ENCODE measurements around the gene CFAP299.
A peak's percentile ranks its signal among the peaks of the same experiment; 100 is the strongest.
"Not testable (repeated sequence)": the region's sequence is repeated elsewhere in the genome, so short reads cannot be mapped to it uniquely, and the experiment has no call there.

Gene CFAP299

DNA sequence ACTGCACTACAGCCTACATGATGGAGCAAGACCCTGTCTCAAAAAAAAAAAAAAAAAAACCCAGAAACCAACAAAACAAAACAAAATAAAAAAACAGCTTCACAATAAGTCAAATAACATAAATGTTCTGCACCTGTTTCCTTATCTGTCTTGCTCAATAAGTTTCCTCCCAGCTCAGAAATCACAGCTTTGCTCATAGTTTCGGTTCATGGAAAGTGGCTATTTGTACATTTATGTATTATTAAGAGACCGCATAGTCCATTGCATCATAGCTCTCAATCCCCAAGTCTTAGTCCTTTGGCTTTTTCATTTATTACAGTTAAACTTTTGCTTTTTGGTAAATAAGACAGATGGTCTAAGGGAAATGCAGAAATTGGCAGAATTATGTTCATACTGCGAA is 24.4 kb upstream of the CFAP299 start:
- Histone ChIP-seq H3K4me3 (ENCODE audit: severe bottlenecking) (no peak overlapping the region), H3K27me3 (ENCODE audit: insufficient read depth, poor library complexity, severe bottlenecking) (no peaks in the 10 kb centered on the region), H3K36me3 (ENCODE audit: low read depth) (no peaks in the 10 kb centered on the region), H3K27ac (ENCODE audit: poor library complexity, severe bottlenecking) (no peak overlapping the region), H3K4me1 (ENCODE audit: insufficient read depth, poor library complexity, severe bottlenecking) (peaks cover 40% of the 10 kb centered on the region), H3K9me3 (ENCODE audit: severe bottlenecking) (no peaks in the 10 kb centered on the region)
- ATAC-seq (ENCODE audit: low read depth): no peak
- DNase-seq (ENCODE audit: low spot score): no peak
- TF ChIP-seq, protein P1, sequence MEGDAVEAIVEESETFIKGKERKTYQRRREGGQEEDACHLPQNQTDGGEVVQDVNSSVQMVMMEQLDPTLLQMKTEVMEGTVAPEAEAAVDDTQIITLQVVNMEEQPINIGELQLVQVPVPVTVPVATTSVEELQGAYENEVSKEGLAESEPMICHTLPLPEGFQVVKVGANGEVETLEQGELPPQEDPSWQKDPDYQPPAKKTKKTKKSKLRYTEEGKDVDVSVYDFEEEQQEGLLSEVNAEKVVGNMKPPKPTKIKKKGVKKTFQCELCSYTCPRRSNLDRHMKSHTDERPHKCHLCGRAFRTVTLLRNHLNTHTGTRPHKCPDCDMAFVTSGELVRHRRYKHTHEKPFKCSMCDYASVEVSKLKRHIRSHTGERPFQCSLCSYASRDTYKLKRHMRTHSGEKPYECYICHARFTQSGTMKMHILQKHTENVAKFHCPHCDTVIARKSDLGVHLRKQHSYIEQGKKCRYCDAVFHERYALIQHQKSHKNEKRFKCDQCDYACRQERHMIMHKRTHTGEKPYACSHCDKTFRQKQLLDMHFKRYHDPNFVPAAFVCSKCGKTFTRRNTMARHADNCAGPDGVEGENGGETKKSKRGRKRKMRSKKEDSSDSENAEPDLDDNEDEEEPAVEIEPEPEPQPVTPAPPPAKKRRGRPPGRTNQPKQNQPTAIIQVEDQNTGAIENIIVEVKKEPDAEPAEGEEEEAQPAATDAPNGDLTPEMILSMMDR (IDR thresholded peaks at IDR 0.05; ENCODE audit: poor library complexity, severe bottlenecking): no peak

DNA sequence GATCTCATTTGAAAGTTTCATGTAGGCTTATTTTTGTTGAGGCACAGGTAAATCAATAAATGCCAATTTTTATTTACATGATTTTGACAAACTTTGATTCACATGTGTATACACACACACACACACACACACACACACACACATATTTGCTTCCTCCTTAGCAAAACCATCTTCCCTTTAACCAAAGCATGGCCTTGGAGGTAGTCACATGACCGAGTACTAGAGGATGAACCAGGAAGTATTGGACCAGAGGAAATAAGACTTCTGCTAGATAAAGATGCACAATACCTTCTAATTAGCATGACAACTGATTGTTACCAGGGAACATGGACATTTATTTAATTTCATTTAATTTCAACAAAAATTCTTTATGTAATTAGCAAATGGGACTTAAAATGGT is 23.4 kb upstream of the CFAP299 start:
- DNase-seq (ENCODE audit: low spot score) (no peak), ATAC-seq (ENCODE audit: low read depth) (no peak)
- no peak overlapping the region for H3K4me3 ChIP-seq (ENCODE audit: severe bottlenecking)
- H3K27ac ChIP-seq (ENCODE audit: poor library complexity, severe bottlenecking): no peak overlapping the region
- H3K4me1 ChIP-seq (ENCODE audit: insufficient read depth, poor library complexity, severe bottlenecking): peaks cover 30% of the 10 kb centered on the region
- no peaks in the 10 kb centered on the region for H3K9me3 ChIP-seq (ENCODE audit: severe bottlenecking)
- H3K36me3 ChIP-seq (ENCODE audit: low read depth): no peaks in the 10 kb centered on the region
- TF ChIP-seq, protein P1 (IDR thresholded peaks at IDR 0.05; ENCODE audit: poor library complexity, severe bottlenecking): no peak
- H3K27me3 ChIP-seq (ENCODE audit: insufficient read depth, poor library complexity, severe bottlenecking): no peaks in the 10 kb centered on the region

DNA sequence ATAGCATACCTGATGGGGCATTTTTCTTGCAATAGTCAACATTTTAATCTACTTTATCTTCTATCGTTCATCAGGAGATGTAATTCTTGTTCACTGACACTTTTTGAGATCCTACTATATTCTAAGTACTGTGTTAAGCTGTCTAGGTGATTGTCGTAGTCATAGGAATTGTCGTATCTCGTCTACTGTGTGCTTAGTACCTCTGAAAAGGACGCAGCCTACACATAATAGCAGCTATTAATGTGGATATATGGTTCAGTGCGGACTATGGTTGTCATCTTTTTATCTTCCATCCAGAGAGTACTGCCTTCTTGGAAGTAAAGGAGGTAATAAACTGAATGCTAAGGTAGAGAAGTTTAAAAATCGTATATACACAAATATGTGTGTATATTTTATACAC is 21.9 kb upstream of the CFAP299 start:
- Histone ChIP-seq H3K4me1 (ENCODE audit: insufficient read depth, poor library complexity, severe bottlenecking) (peaks cover 15% of the 10 kb centered on the region), H3K4me3 (ENCODE audit: severe bottlenecking) (no peak overlapping the region), H3K27me3 (ENCODE audit: insufficient read depth, poor library complexity, severe bottlenecking) (no peaks in the 10 kb centered on the region), H3K36me3 (ENCODE audit: low read depth) (no peaks in the 10 kb centered on the region), H3K27ac (ENCODE audit: poor library complexity, severe bottlenecking) (no peak overlapping the region), H3K9me3 (ENCODE audit: severe bottlenecking) (no peaks in the 10 kb centered on the region)
- DNase-seq (ENCODE audit: low spot score): no peak
- no peak for ATAC-seq (ENCODE audit: low read depth)
- TF ChIP-seq, protein P1 (IDR thresholded peaks at IDR 0.05; ENCODE audit: poor library complexity, severe bottlenecking): no peak

DNA sequence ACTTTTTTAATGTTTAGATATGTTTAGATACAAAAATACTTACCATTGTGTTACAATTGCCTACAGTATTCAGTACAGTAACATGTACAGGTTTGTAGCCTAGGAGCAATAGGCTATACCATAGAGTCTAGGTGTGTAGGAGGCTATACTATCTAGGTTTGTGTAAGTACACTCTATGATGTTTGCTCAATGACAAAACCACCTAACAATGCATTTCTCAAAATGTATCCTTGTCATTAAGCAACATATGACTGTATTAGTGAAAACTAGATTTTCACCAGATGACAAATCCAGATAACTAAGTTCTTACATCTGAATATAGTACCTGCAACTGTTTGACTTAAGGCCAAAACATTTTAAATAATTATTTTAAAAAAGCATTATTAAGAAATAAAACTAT is 19.7 kb upstream of the CFAP299 start:
- H3K27ac ChIP-seq (ENCODE audit: poor library complexity, severe bottlenecking); H3K4me3 ChIP-seq (ENCODE audit: severe bottlenecking); DNase-seq (ENCODE audit: low spot score); H3K27me3 ChIP-seq (ENCODE audit: insufficient read depth, poor library complexity, severe bottlenecking); H3K9me3 ChIP-seq (ENCODE audit: severe bottlenecking); H3K4me1 ChIP-seq (ENCODE audit: insufficient read depth, poor library complexity, severe bottlenecking); H3K36me3 ChIP-seq (ENCODE audit: low read depth): not testable (repeated sequence)
- ATAC-seq (ENCODE audit: low read depth): peak; percentile 69

DNA sequence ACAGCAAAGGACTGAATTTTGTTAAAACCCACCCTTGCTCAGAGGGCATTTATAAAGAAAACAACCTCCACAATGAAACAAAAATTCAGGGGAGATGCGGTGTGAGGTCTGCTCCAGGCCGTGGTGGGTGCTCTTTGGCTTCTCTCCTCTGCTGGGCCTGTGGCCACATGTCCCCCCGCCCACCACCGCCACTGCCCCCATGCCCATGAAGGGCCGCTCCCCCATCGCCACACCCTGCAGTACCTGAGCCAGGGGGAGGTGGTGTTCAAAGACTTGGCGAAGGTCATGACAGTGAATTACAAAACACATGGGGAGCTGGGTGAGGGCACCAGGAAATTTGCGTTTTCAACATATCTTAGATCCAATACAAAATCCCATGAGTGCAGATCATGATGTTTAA is 14.2 kb upstream of the CFAP299 start:
- Histone ChIP-seq H3K4me1 (ENCODE audit: insufficient read depth, poor library complexity, severe bottlenecking) (peaks cover 4% of the 10 kb centered on the region), H3K36me3 (ENCODE audit: low read depth) (no peaks in the 10 kb centered on the region), H3K27me3 (ENCODE audit: insufficient read depth, poor library complexity, severe bottlenecking) (no peaks in the 10 kb centered on the region), H3K9me3 (ENCODE audit: severe bottlenecking) (no peaks in the 10 kb centered on the region), H3K27ac (ENCODE audit: poor library complexity, severe bottlenecking) (no peak overlapping the region), H3K4me3 (ENCODE audit: severe bottlenecking) (no peak overlapping the region)
- ATAC-seq (ENCODE audit: low read depth) (no peak), DNase-seq (ENCODE audit: low spot score) (no peak)
- TF ChIP-seq, protein P1 (IDR thresholded peaks at IDR 0.05; ENCODE audit: poor library complexity, severe bottlenecking): no peak

Data from RWPE2 (cell line).